GM12873 (cell line): Measurements from ENCODE around the gene ZSWIM2.

Source experiments
- TF ChIP-seq, protein P1 (sequence below): IDR thresholded peaks from 2 replicates; pipeline ENCODE4 v1.5.1; 2012; ENCODE audit warnings: low read depth, mild to moderate bottlenecking, moderate library complexity, low read length, control low read depth; ENCODE audit not compliant: insufficient read depth; ENCODE audit errors: missing control alignments

Gene ZSWIM2

DNA sequence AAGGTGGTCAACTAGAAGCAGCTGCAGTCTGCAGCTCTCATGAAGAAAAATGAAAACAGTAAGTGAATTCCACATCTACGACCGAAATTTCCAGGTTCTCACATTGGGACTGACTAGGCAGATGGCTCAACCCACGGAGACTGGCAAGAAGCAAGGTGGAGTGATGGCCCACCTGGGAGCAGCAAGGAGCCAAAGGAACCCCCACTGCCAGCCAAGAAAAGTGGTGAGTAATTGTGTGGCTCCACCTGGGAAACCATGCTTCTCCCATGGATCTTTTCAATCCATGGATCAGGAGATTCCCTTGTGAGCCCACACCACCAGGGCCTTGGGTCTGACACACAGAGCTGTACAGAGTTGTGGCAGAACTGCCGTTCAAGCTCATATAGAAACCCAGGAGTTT, 64.0 kb downstream of the ZSWIM2 start:
- TF ChIP-seq, protein P1, sequence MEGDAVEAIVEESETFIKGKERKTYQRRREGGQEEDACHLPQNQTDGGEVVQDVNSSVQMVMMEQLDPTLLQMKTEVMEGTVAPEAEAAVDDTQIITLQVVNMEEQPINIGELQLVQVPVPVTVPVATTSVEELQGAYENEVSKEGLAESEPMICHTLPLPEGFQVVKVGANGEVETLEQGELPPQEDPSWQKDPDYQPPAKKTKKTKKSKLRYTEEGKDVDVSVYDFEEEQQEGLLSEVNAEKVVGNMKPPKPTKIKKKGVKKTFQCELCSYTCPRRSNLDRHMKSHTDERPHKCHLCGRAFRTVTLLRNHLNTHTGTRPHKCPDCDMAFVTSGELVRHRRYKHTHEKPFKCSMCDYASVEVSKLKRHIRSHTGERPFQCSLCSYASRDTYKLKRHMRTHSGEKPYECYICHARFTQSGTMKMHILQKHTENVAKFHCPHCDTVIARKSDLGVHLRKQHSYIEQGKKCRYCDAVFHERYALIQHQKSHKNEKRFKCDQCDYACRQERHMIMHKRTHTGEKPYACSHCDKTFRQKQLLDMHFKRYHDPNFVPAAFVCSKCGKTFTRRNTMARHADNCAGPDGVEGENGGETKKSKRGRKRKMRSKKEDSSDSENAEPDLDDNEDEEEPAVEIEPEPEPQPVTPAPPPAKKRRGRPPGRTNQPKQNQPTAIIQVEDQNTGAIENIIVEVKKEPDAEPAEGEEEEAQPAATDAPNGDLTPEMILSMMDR: no peak

DNA sequence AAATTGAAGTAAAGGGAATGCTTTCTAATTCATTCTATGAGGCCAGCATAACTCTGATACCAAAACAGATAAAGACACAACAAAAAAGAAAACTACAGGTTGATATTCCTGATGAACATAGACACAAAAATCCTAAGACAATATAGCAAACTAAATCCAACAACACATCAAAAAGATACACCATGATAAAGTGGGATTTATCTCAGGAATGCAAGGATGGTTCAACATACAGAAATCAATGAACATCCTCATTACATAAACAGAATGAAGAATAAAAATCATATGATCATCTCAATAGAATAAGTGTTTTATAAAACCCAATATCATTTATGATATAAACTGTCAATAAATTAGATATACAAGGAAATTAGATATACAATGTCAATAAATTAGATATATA, 65.7 kb downstream of the ZSWIM2 start:
- TF ChIP-seq, protein P1: no peak

DNA sequence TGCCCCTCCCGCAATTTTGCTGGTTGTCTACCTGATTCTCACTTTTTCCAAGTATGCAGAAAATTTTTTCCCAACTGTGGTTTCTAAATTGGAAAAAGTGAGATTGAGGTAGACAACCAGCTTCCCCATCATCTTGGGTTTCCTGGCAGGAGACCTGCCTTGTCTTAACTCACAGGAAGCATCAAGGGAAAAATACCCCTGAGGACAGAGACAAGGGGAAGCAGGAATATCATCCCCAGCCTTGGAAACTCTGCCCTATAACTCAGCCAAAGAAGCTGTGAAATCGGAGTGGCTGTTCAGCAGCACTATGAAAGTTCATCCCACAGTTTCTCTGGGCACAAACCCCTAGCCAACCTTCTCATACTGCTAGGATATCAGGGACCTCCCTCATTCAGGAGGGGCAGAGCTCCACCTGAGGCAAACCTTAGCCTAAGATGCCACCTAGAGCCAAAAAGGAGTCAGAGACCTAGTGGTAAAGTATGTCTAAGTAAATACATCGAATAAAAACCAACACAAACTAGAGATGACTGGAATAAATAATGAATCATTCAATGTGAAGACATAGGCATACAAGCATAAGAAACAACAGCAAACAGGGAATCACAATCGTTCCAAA, 68.2 kb downstream of the ZSWIM2 start:
- TF ChIP-seq, protein P1: peak; percentile 15
